Brain microvascular endothelial cell (primary cell): ENCODE results near the gene SLCO3A1.

ENCODE experiments used
- DNase-seq: peaks from one replicate; pipeline ENCODE4 v3.0.0-alpha.2; 2020
- H3K27ac ChIP-seq: fragments of 250-450 bp; sonication (Bioruptor Pico); 2 replicates; pipeline ENCODE4 v1.5.1; 2020; ENCODE audit warnings: mild to moderate bottlenecking, moderate library complexity
- H3K27me3 ChIP-seq: fragments of 250-450 bp; sonication (Bioruptor Pico); replicated peaks from 2 replicates; pipeline ENCODE4 v1.5.1; 2020; ENCODE audit warnings: mild to moderate bottlenecking
- H3K36me3 ChIP-seq: fragments of 250-450 bp; sonication (Bioruptor Pico); replicated peaks from 2 replicates; pipeline ENCODE4 v1.5.1; 2020; ENCODE audit warnings: mild to moderate bottlenecking
- H3K4me3 ChIP-seq: 2 replicates; pipeline ENCODE4 v1.5.1; 2011; ENCODE audit warnings: low read depth, mild to moderate bottlenecking, control low read depth, low read length, moderate library complexity
- in situ Hi-C: cut with HindIII; loops from 2 replicates; pipeline ENCODE4 v1.10.0; 2017; ENCODE audit warnings: low sequenced_read_pairs, low pct_ligation_motif_present
- TF ChIP-seq, protein P1 (sequence below): IDR thresholded peaks from 2 replicates; pipeline ENCODE4 v1.5.1; 2011; ENCODE audit warnings: low read depth, mild to moderate bottlenecking, moderate library complexity, low read length, control low read depth, inconsistent platforms; ENCODE audit errors: missing control alignments

The SLCO3A1 gene

DNA sequence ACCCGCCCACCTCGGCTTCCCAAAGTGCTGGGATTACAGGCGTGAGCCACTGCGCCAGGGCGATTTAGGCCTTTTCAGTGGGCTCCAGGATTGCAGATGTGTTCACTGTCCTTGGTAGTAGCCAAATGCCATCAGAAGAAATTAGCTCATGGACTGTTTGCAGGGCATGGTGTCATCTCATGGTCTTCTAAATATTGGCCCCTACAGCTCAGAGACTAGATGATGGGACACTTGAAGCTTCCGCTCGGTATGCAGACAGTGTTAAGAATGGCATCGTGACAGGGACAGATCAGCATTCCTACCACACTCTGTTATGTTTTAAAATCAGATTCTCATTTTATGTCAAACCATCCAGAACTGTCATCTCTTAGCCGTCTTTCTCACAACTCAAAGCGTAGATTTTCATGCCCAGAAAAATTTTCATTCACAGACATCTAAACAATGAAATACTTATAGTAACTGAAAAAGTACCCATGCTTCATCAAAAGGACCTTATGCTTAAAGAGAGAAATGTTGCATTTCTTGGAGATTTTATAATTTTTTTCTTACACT lies 24.9 kb downstream of the SLCO3A1 start:
- H3K27me3 ChIP-seq = no peaks in the 10 kb centered on the region
- in situ Hi-C loops = no loop called here
- TF ChIP-seq, protein P1, sequence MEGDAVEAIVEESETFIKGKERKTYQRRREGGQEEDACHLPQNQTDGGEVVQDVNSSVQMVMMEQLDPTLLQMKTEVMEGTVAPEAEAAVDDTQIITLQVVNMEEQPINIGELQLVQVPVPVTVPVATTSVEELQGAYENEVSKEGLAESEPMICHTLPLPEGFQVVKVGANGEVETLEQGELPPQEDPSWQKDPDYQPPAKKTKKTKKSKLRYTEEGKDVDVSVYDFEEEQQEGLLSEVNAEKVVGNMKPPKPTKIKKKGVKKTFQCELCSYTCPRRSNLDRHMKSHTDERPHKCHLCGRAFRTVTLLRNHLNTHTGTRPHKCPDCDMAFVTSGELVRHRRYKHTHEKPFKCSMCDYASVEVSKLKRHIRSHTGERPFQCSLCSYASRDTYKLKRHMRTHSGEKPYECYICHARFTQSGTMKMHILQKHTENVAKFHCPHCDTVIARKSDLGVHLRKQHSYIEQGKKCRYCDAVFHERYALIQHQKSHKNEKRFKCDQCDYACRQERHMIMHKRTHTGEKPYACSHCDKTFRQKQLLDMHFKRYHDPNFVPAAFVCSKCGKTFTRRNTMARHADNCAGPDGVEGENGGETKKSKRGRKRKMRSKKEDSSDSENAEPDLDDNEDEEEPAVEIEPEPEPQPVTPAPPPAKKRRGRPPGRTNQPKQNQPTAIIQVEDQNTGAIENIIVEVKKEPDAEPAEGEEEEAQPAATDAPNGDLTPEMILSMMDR = no peak
- H3K36me3 ChIP-seq = no peaks in the 10 kb centered on the region
- DNase-seq = no peak
- no peak overlapping the region for H3K27ac ChIP-seq
- H3K4me3 ChIP-seq = no peak overlapping the region

DNA sequence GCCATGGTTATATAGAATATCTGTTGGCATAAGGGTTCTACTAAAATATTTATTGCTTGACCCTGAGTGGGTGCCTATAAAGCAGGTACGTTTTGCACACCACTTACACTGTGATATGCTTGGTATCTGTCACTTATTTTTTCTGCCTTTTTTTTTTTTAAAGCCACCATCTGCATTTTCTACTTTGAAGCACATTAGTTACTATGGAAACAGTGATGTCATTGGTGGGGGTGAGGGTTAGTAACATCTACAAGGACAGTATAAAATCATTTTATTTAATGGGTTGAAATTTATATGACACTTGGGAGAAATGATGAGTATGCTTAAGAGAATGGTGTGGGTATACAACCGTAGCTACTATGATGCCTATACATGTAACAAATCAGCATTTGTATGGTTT lies 25.6 kb downstream of the SLCO3A1 start:
- Histone ChIP-seq H3K27ac (no peak overlapping the region), H3K36me3 (no peaks in the 10 kb centered on the region), H3K27me3 (no peaks in the 10 kb centered on the region), H3K4me3 (no peak overlapping the region)
- no peak for DNase-seq
- in situ Hi-C loops = no loop called here
- TF ChIP-seq, protein P1 = no peak

DNA sequence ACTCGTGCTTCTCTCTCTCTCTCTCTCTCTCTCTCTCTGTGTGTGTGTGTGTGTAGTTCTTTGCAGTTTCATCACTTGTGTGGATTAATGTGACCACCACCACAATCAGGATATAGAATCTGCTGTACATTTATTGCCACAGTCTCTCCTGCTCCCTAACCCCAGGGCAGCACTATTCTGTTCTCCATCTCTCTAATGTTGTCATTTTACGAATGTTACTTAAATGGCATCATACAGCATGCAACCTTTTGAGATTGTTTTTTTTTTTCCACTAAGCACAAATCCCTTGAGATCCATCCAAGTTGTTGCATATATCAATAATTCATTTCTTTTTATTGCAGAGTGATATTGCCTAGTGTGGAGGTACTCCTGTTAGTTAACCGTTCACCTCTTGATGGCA lies 26.9 kb downstream of the SLCO3A1 start:
- Histone ChIP-seq H3K36me3 (no peaks in the 10 kb centered on the region), H3K27ac (no peak overlapping the region), H3K27me3 (no peaks in the 10 kb centered on the region), H3K4me3 (no peak overlapping the region)
- in situ Hi-C loops = no loop called here
- no peak for DNase-seq
- TF ChIP-seq, protein P1 = no peak

DNA sequence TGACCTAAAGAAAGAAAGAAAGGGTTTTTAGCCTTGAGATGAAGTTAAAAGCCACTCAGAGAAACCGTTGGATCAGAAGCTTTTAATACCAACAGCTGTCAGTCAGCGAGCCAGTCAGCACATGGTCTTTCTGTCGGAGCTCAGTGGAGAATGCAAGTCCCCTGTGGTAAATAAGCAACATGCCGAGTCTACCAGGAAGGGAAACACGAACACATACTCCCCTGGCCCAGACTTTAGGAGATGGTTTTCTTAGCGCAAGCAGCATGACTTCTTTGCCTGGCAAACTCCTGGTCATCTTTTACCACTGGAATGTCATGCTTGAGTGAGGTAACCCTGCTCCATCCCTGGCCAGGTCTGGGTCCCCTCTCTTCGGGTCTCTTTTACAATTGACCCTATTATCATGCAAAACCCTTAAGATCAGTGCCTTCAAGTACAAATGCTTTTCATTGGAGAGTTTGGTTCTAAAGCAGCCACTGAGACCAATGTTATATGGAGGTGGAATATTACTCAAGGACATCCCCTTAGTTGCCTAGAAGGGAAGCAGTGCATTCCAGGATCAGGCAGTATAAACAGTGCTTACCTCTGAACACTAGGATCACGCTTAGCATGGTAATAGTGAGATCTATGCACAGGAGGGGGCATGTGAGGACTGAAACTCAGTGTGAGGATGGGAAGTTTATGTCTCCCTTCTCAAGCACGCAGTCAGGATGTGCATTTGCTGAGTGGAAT lies 28.2 kb downstream of the SLCO3A1 start:
- Histone ChIP-seq H3K27ac (no peak overlapping the region), H3K36me3 (no peaks in the 10 kb centered on the region), H3K27me3 (no peaks in the 10 kb centered on the region), H3K4me3 (no peak overlapping the region)
- TF ChIP-seq, protein P1 = no peak
- in situ Hi-C loops = no loop called here
- no peak for DNase-seq

DNA sequence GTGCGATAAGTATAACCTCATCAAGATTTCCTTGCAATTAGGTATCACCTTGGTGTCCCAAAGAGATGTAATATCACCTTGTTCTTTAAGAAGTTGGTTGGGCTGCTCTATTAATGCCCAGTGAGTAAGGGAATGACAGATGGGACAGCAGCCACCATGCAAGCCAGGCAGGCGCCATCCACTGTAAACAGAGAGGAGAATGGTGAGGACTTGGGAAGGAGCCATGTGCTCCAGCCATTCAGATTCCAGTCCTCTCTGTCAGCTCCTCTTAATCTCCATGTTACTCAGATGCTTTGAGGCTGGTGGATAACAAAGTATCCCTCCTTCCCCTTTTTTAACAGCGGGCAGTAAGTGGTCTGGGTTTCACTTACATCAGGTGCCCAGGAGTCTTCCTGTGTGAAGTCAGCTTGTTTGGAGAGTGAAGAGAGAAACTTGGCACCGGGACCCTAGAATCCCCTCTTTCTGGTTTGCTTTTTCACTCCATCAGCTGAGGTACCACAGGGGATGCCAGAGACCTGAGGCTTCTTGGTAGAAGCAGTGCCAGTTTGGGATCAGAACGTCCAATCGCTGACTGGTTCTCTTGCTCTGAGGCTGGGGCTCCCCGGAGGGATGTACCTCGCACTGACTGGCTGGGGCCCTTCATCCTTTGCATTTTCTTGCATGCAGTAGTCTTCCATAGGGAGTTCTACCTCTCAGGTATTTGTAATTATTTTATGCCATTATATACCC lies 29.5 kb downstream of the SLCO3A1 start:
- no peak overlapping the region for H3K27ac ChIP-seq
- H3K4me3 ChIP-seq = no peak overlapping the region
- DNase-seq = no peak
- in situ Hi-C loops = no loop called here
- no peaks in the 10 kb centered on the region for H3K36me3 ChIP-seq
- TF ChIP-seq, protein P1 = no peak
- H3K27me3 ChIP-seq = no peaks in the 10 kb centered on the region
